HL-60 (cell line): Measurements from ENCODE around the gene PROZ.

ENCODE experiments used
- CTCF ChIP-seq: IDR thresholded peaks from one replicate; pipeline ENCODE4 v1.5.1; 2011; ENCODE audit warnings: low read length, control low read depth, inconsistent platforms; ENCODE audit not compliant: insufficient read depth
- POLR2AphosphoS5 ChIP-seq: IDR thresholded peaks from 2 replicates; pipeline ENCODE4 v1.6.1; 2012; ENCODE audit warnings: low read depth

GRCh38 chr13:113117335-113117872 lies 41.0 kb upstream of the PROZ start:
- TF ChIP-seq CTCF, result no peak
- TF ChIP-seq POLR2AphosphoS5, result no peak
